ENCODE data around the gene GRM8.

GRM8 gene

GRCh38 chr7:126403040-126403439, 849.7 kb downstream of the GRM8 start:
- no peaks in the 10 kb centered on the region for H3K27me3 ChIP-seq (ENCODE audit: insufficient read depth, low read length, poor library complexity, severe bottlenecking)
- H4K20me1 ChIP-seq (ENCODE audit: insufficient read depth, low read length, poor library complexity, severe bottlenecking), result no peaks in the 10 kb centered on the region
- no peak overlapping the region for H3K4me3 ChIP-seq (ENCODE audit: low read length, poor library complexity, severe bottlenecking)
- H2AFZ ChIP-seq (ENCODE audit: low read length), result no peak overlapping the region
- no peak for TF ChIP-seq EZH2phosphoT487 (IDR thresholded peaks at IDR 0.05; ENCODE audit: borderline replicate concordance)
- TF ChIP-seq CTCF (conservative IDR thresholded peaks at IDR 0.05; ENCODE audit: low read length), result no peak
- H3K79me2 ChIP-seq (ENCODE audit: insufficient read depth, low read length), result no peaks in the 10 kb centered on the region
- H3K4me1 ChIP-seq (ENCODE audit: insufficient read depth, low read length, poor library complexity, severe bottlenecking), result no peaks in the 10 kb centered on the region
- H3K9me2 ChIP-seq (replicated peaks; ENCODE audit: low read depth, low read length), result no peaks in the 10 kb centered on the region
- no peak overlapping the region for H3K9ac ChIP-seq (ENCODE audit: low read depth, low read length, poor library complexity, severe bottlenecking)
- no peaks in the 10 kb centered on the region for H3K9me3 ChIP-seq (ENCODE audit: insufficient read depth, low read depth, low read length)
- H3K36me3 ChIP-seq (ENCODE audit: insufficient read depth, low read length), result no peaks in the 10 kb centered on the region
- H3F3A ChIP-seq (ENCODE audit: low read depth), result no peaks in the 10 kb centered on the region
- H3K4me2 ChIP-seq (ENCODE audit: low read depth, low read length, poor library complexity, severe bottlenecking), result no peak overlapping the region

GRCh38 chr7:126401918-126402317, 850.8 kb downstream of the GRM8 start:
- Histone ChIP-seq H4K20me1 (ENCODE audit: insufficient read depth, low read length, poor library complexity, severe bottlenecking) (no peaks in the 10 kb centered on the region), H3K9me2 (replicated peaks; ENCODE audit: low read depth, low read length) (no peaks in the 10 kb centered on the region), H3K9ac (ENCODE audit: low read depth, low read length, poor library complexity, severe bottlenecking) (no peak overlapping the region), H3K4me1 (ENCODE audit: insufficient read depth, low read length, poor library complexity, severe bottlenecking) (no peaks in the 10 kb centered on the region), H3K36me3 (ENCODE audit: insufficient read depth, low read length) (no peaks in the 10 kb centered on the region), H3K4me2 (ENCODE audit: low read depth, low read length, poor library complexity, severe bottlenecking) (no peak overlapping the region), H3K4me3 (ENCODE audit: low read length, poor library complexity, severe bottlenecking) (no peak overlapping the region), H3K9me3 (ENCODE audit: insufficient read depth, low read depth, low read length) (no peaks in the 10 kb centered on the region), H3F3A (ENCODE audit: low read depth) (no peaks in the 10 kb centered on the region), H2AFZ (ENCODE audit: low read length) (no peak overlapping the region), H3K27me3 (ENCODE audit: insufficient read depth, low read length, poor library complexity, severe bottlenecking) (no peaks in the 10 kb centered on the region), H3K79me2 (ENCODE audit: insufficient read depth, low read length) (no peaks in the 10 kb centered on the region)
- TF ChIP-seq CTCF (conservative IDR thresholded peaks at IDR 0.05; ENCODE audit: low read length) (no peak), EZH2phosphoT487 (IDR thresholded peaks at IDR 0.05; ENCODE audit: borderline replicate concordance) (no peak)

GRCh38 chr7:126398851-126399529, 853.8 kb downstream of the GRM8 start:
- Histone ChIP-seq H3K9me3 (ENCODE audit: insufficient read depth, low read depth, low read length) (no peaks in the 10 kb centered on the region), H3K4me1 (ENCODE audit: insufficient read depth, low read length, poor library complexity, severe bottlenecking) (no peaks in the 10 kb centered on the region), H3K27me3 (ENCODE audit: insufficient read depth, low read length, poor library complexity, severe bottlenecking) (no peaks in the 10 kb centered on the region), H3K9me2 (replicated peaks; ENCODE audit: low read depth, low read length) (no peaks in the 10 kb centered on the region), H2AFZ (ENCODE audit: low read length) (no peak overlapping the region), H3K79me2 (ENCODE audit: insufficient read depth, low read length) (no peaks in the 10 kb centered on the region), H3K4me2 (ENCODE audit: low read depth, low read length, poor library complexity, severe bottlenecking) (no peak overlapping the region), H3K9ac (ENCODE audit: low read depth, low read length, poor library complexity, severe bottlenecking) (no peak overlapping the region), H3K36me3 (ENCODE audit: insufficient read depth, low read length) (no peaks in the 10 kb centered on the region), H3F3A (ENCODE audit: low read depth) (no peaks in the 10 kb centered on the region), H3K4me3 (ENCODE audit: low read length, poor library complexity, severe bottlenecking) (no peak overlapping the region), H4K20me1 (ENCODE audit: insufficient read depth, low read length, poor library complexity, severe bottlenecking) (no peaks in the 10 kb centered on the region)
- TF ChIP-seq EZH2phosphoT487 (IDR thresholded peaks at IDR 0.05; ENCODE audit: borderline replicate concordance) (no peak), CTCF (conservative IDR thresholded peaks at IDR 0.05; ENCODE audit: low read length) (no peak)
